ENCODE results near the gene RPL36. TPM values are rescaled to one million over a fixed set of nuclear protein-coding genes. Genes with fewer than 3 reads are reported as not detected.

RPL36 gene
- polyA plus RNA-seq, 1 donor (not counting 4 experiments of a cell fraction or from before 2014, with no cell fraction given), result 636 TPM

DNA sequence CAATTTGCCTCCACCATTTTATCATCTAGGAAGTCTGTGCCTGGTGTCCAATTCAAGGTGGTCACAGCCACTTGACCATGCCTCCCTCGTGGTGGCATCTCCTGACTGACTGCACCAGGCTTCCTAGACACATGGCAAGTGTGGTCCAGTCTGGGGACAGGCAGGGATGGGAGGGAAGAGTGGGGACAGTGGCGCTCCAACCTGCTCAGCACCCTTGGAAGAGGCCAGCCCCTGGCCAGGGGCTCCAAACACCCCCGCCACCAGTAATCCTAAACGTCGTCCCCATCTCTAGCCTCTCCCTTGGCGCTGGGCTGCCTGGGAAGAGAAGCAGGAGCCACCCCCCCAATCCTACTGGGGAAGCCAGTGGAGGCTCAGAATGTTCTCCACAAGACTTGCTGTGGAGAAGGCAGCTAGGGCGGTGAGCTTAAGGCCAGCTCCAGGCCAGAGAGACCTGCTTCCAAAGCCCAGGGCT, 2.7 kb downstream of the RPL36 start:
- FAIRE-seq (no peak), DNase-seq (ENCODE audit: low read depth, low spot score) (no peak)
- TF ChIP-seq EZH2 (IDR thresholded peaks at IDR 0.05; ENCODE audit: low read length), result no peak
- TF ChIP-seq, protein P1, sequence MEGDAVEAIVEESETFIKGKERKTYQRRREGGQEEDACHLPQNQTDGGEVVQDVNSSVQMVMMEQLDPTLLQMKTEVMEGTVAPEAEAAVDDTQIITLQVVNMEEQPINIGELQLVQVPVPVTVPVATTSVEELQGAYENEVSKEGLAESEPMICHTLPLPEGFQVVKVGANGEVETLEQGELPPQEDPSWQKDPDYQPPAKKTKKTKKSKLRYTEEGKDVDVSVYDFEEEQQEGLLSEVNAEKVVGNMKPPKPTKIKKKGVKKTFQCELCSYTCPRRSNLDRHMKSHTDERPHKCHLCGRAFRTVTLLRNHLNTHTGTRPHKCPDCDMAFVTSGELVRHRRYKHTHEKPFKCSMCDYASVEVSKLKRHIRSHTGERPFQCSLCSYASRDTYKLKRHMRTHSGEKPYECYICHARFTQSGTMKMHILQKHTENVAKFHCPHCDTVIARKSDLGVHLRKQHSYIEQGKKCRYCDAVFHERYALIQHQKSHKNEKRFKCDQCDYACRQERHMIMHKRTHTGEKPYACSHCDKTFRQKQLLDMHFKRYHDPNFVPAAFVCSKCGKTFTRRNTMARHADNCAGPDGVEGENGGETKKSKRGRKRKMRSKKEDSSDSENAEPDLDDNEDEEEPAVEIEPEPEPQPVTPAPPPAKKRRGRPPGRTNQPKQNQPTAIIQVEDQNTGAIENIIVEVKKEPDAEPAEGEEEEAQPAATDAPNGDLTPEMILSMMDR (optimal IDR thresholded peaks at IDR 0.05 in 1 of 3, IDR thresholded peaks at IDR 0.05 in 1 of 3, conservative IDR thresholded peaks at IDR 0.05 in 1 of 3; ENCODE audit: extremely low read depth in 1 of 3, insufficient read depth in 2 of 3, low read length in 3 of 3), result no peak
- Histone ChIP-seq H3K27me3 (ENCODE audit: control insufficient read depth, extremely low read depth, insufficient read depth, low read length) (no peaks in the 10 kb centered on the region), H3K9me3 (ENCODE audit: control insufficient read depth, low read depth, low read length) (no peaks in the 10 kb centered on the region), H3K9me1 (ENCODE audit: control insufficient read depth, extremely low read depth, insufficient read depth, low read length) (no peaks in the 10 kb centered on the region), H3K79me2 (ENCODE audit: control insufficient read depth, insufficient read depth, low read length) (peaks cover 52% of the 10 kb centered on the region), H3K9ac (ENCODE audit: control insufficient read depth, extremely low read depth, insufficient read depth, low read length) (peak overlapping the region; percentile 98), H3K27ac (ENCODE audit: control insufficient read depth, insufficient read depth, low read length) (no peak overlapping the region), H3K36me3 (ENCODE audit: control insufficient read depth in 2 of 2, extremely low read depth in 1 of 2, insufficient read depth in 2 of 2, low read length in 2 of 2) (peaks cover 14 to 54% of the 10 kb centered on the region in 2 experiments), H3K4me3 (ENCODE audit: control insufficient read depth in 2 of 3, extremely low read depth in 1 of 3, insufficient read depth in 2 of 3, low read depth in 1 of 3, low read length in 3 of 3) (no peak overlapping the region), H4K20me1 (ENCODE audit: control insufficient read depth, extremely low read depth, insufficient read depth, low read length) (peaks cover 47% of the 10 kb centered on the region), H3K4me1 (ENCODE audit: control insufficient read depth, extremely low read depth, insufficient read depth, low read length) (peaks cover 7% of the 10 kb centered on the region), H2AFZ (ENCODE audit: control insufficient read depth, low read length) (no peak overlapping the region), H3K4me2 (ENCODE audit: control insufficient read depth, extremely low read depth, insufficient read depth, low read depth, low read length) (peak overlapping the region; percentile 84)
- dilution Hi-C loops (cut with MboI; ENCODE audit: extremely low pct_ligation_motif_present, low sequenced_read_pairs), result no loop called here

DNA sequence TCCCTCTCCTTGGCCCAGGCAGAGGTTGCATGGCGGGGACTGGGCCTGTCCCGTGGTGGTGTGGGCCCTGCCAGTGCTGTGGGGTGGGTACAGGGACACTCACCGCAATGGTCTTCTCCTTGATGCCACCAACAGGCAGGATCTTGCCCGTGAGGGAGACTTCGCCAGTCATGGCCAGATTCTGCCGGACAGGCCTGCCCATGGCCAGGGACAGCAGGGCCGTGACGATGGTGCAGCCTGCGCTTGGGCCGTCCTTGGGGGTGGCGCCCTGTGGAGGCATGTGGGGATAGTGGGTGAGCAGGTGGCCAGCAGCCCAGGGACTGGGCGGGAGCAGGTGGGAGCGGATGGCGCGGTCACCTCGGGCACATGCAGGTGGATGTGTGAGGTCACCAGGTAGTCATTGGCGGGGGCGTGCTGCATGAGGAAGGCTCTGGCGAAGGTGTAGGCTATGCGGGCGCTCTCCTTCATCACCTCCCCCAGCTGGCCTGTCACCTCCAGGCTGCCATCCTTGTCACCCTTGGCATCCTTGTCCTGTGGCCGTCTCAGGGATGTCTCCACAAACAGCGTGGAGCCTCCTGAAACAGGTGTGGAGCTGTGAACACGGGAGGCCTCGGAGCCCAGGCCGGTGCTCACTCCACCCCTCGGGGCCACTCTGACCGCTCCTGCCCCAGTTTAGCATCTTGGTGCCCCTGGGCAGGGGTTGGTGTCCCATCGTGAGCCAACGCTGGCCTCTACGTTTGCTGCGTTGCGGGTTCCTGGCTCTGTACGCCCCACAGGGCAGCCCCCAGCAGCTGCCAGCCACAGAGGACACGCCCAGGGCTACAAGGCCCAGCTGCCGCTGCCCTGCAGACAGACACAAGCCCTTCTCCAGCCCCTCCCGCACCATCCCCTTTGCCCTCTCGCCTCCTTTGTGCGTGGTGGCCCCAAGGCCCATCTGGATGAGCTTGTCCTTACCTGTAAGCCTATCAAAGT, 3.4 kb downstream of the RPL36 start:
- TF ChIP-seq, protein P1 (optimal IDR thresholded peaks at IDR 0.05 in 1 of 3, IDR thresholded peaks at IDR 0.05 in 1 of 3, conservative IDR thresholded peaks at IDR 0.05 in 1 of 3; ENCODE audit: extremely low read depth in 1 of 3, insufficient read depth in 2 of 3, low read length in 3 of 3), result no peak
- no peak for TF ChIP-seq EZH2 (IDR thresholded peaks at IDR 0.05; ENCODE audit: low read length)
- peaks cover 52% of the 10 kb centered on the region for H3K79me2 ChIP-seq (ENCODE audit: control insufficient read depth, insufficient read depth, low read length)
- no peak overlapping the region for H3K27ac ChIP-seq (ENCODE audit: control insufficient read depth, insufficient read depth, low read length)
- no peaks in the 10 kb centered on the region for H3K9me1 ChIP-seq (ENCODE audit: control insufficient read depth, extremely low read depth, insufficient read depth, low read length)
- H3K4me1 ChIP-seq (ENCODE audit: control insufficient read depth, extremely low read depth, insufficient read depth, low read length), result peaks cover 7% of the 10 kb centered on the region
- FAIRE-seq, result no peak
- peaks cover 14 to 58% of the 10 kb centered on the region in 2 experiments for H3K36me3 ChIP-seq (ENCODE audit: control insufficient read depth in 2 of 2, extremely low read depth in 1 of 2, insufficient read depth in 2 of 2, low read length in 2 of 2)
- H2AFZ ChIP-seq (ENCODE audit: control insufficient read depth, low read length), result no peak overlapping the region
- H3K4me2 ChIP-seq (ENCODE audit: control insufficient read depth, extremely low read depth, insufficient read depth, low read depth, low read length), result no peak overlapping the region
- no peak for DNase-seq (ENCODE audit: low read depth, low spot score)
- dilution Hi-C loops (cut with MboI; ENCODE audit: extremely low pct_ligation_motif_present, low sequenced_read_pairs), result no loop called here
- no peaks in the 10 kb centered on the region for H3K9me3 ChIP-seq (ENCODE audit: control insufficient read depth, low read depth, low read length)
- no peak overlapping the region for H3K9ac ChIP-seq (ENCODE audit: control insufficient read depth, extremely low read depth, insufficient read depth, low read length)
- no peaks in the 10 kb centered on the region for H3K27me3 ChIP-seq (ENCODE audit: control insufficient read depth, extremely low read depth, insufficient read depth, low read length)
- H3K4me3 ChIP-seq (ENCODE audit: control insufficient read depth in 2 of 3, extremely low read depth in 1 of 3, insufficient read depth in 2 of 3, low read depth in 1 of 3, low read length in 3 of 3), result no peak overlapping the region
- H4K20me1 ChIP-seq (ENCODE audit: control insufficient read depth, extremely low read depth, insufficient read depth, low read length), result peaks cover 47% of the 10 kb centered on the region
